GM23338 (cell line): Measurements from ENCODE around the gene GJB4. TPM values are rescaled to one million over a fixed set of nuclear protein-coding genes. Genes with fewer than 3 reads are reported as not detected.

ENCODE experiments used
- ATAC-seq: fragments of 200-7000 bp; cut with Tn5 transposase; 3 replicates; pipeline ENCODE4 v1.9.1; 2020
- DNase-seq: peaks from one replicate; pipeline ENCODE4 v3.0.0-alpha.2; 2015; ENCODE audit warnings: low spot score
- H2AFZ ChIP-seq: fragments of 200-600 bp; sonication (generic); 2 replicates; pipeline ENCODE4 v1.8.0; 2016; ENCODE audit warnings: antibody characterized with exemption, mild to moderate bottlenecking, moderate library complexity
- H3F3A ChIP-seq: fragments of 200-600 bp; sonication (generic); replicated peaks from 2 replicates; pipeline ENCODE4 v1.8.0; 2017; ENCODE audit warnings: antibody characterized with exemption, mixed run types, low read depth
- H3K27ac ChIP-seq: fragments of 200-600 bp; sonication (generic); 2 replicates; pipeline ENCODE4 v1.6.1; 2016; ENCODE audit warnings: low read depth
- H3K27me3 ChIP-seq: fragments of 200-600 bp; sonication (generic); 2 replicates; pipeline ENCODE4 v1.8.0; 2016; ENCODE audit warnings: mild to moderate bottlenecking, mixed run types, moderate library complexity; ENCODE audit not compliant: insufficient read depth
- H3K36me3 ChIP-seq: fragments of 200-600 bp; sonication (generic); 2 replicates; pipeline ENCODE4 v1.8.0; 2016; ENCODE audit warnings: mild to moderate bottlenecking; ENCODE audit not compliant: insufficient read depth
- H3K4me1 ChIP-seq: fragments of 200-600 bp; sonication (generic); 2 replicates; pipeline ENCODE4 v1.8.0; 2016; ENCODE audit warnings: mild to moderate bottlenecking, moderate library complexity; ENCODE audit not compliant: insufficient read depth
- H3K4me2 ChIP-seq: fragments of 200-600 bp; sonication (generic); 2 replicates; pipeline ENCODE4 v1.7.1; 2017; ENCODE audit warnings: mixed run types
- H3K4me3 ChIP-seq: fragments of 200-600 bp; sonication (generic); 2 replicates; pipeline ENCODE4 v1.6.1; 2016; ENCODE audit warnings: mixed run types
- H3K79me2 ChIP-seq: fragments of 200-600 bp; sonication (generic); replicated peaks from 2 replicates; pipeline ENCODE4 v1.8.0; 2017; ENCODE audit warnings: mild to moderate bottlenecking; ENCODE audit not compliant: insufficient read depth
- H3K9me2 ChIP-seq: fragments of 200-600 bp; sonication (generic); 2 replicates; pipeline ENCODE4 v1.8.0; 2017; ENCODE audit not compliant: insufficient read depth
- H4K20me1 ChIP-seq: fragments of 200-600 bp; sonication (generic); replicated peaks from 2 replicates; pipeline ENCODE4 v1.8.0; 2017; ENCODE audit warnings: mild to moderate bottlenecking; ENCODE audit not compliant: insufficient read depth
- H3K27ac Mint-ChIP-seq: 2 replicates; pipeline ENCODE4 v1.8.0; 2020; ENCODE audit warnings: inconsistent platforms, mild to moderate bottlenecking, moderate library complexity, mixed read lengths
- H3K27me3 Mint-ChIP-seq: 3 replicates; pipeline ENCODE4 v1.8.0; 2022; ENCODE audit warnings: low read depth, mild to moderate bottlenecking, moderate library complexity, mixed read lengths, inconsistent platforms; ENCODE audit not compliant: insufficient read depth, poor library complexity
- H3K36me3 Mint-ChIP-seq: 3 replicates; pipeline ENCODE4 v1.8.0; 2021; ENCODE audit warnings: low read depth, mild to moderate bottlenecking, inconsistent platforms, moderate library complexity, mixed read lengths
- H3K4me1 Mint-ChIP-seq: 3 replicates; pipeline ENCODE4 v1.8.0; 2020; ENCODE audit warnings: mild to moderate bottlenecking, inconsistent platforms, mixed read lengths
- H3K4me3 Mint-ChIP-seq: 3 replicates; pipeline ENCODE4 v1.8.0; 2021; ENCODE audit warnings: moderate library complexity, mild to moderate bottlenecking, inconsistent platforms, mixed read lengths
- H3K9me3 Mint-ChIP-seq: 3 replicates; pipeline ENCODE4 v1.8.0; 2020; ENCODE audit warnings: moderate library complexity, mild to moderate bottlenecking, inconsistent platforms, mixed read lengths
- CREB1 ChIP-seq: fragments of 250-450 bp; sonication (Bioruptor Pico); IDR thresholded peaks from 2 replicates; pipeline ENCODE4 v1.5.0; 2020; ENCODE audit warnings: low read depth, mild to moderate bottlenecking, moderate library complexity
- CTCF ChIP-seq, 2 experiments: fragments of 200-600 bp in 1 of 2; sonication (generic) in 1 of 2; conservative IDR thresholded peaks; 2 replicates each; pipeline versions ENCODE4 v1.5.1 to v1.6.1; 2016 to 2017; ENCODE audit warnings: antibody characterized with exemption in 2 of 2, low read depth in 2 of 2, mild to moderate bottlenecking in 2 of 2, moderate library complexity in 1 of 2
- EZH2phosphoT487 ChIP-seq: fragments of 200-600 bp; sonication (generic); IDR thresholded peaks from one replicate; pipeline ENCODE4 v1.8.1; 2018; ENCODE audit warnings: antibody characterized with exemption; ENCODE audit not compliant: unreplicated experiment
- JUNB ChIP-seq: IDR thresholded peaks from one replicate; pipeline ENCODE4 v1.6.1; 2016; ENCODE audit warnings: antibody characterized with exemption; ENCODE audit not compliant: unreplicated experiment
- NANOG ChIP-seq: IDR thresholded peaks from 2 replicates; pipeline ENCODE4 v1.6.1; 2016; ENCODE audit warnings: antibody characterized with exemption, borderline replicate concordance
- REST ChIP-seq: IDR thresholded peaks from one replicate; pipeline ENCODE4 v1.6.1; 2018; ENCODE audit warnings: antibody characterized with exemption; ENCODE audit not compliant: unreplicated experiment
- ZNF114 ChIP-seq: fragments of 250-450 bp; sonication (Bioruptor Pico); IDR thresholded peaks from 2 replicates; pipeline ENCODE4 v1.5.0; 2020; ENCODE audit warnings: mild to moderate bottlenecking, moderate library complexity
- ZNF462 ChIP-seq: fragments of 250-450 bp; sonication (Bioruptor Pico); IDR thresholded peaks from 2 replicates; pipeline ENCODE4 v1.5.0; 2020; ENCODE audit warnings: mild to moderate bottlenecking, moderate library complexity
- polyA plus RNA-seq: library from polyadenylated mRNA; unstranded; fragments of >200 nt; fragmentation: Nextera tagmentation; extraction: Ambion mirVana; gene quantifications from 2 replicates; pipeline ENCODE4 v1.2.1, GENCODE V29; 2016
- total RNA-seq: library from RNA; depleted of rRNA; stranded (reverse); fragments of >200 nt; shearing (Covaris generic); gene quantifications from 2 replicates; pipeline ENCODE4 v1.2.3, GENCODE V29; 2014

The GJB4 gene
- total and polyA plus RNA-seq, 2 experiments from 2014 or later, result 0.07 TPM; not detected in 1

- TF ChIP-seq JUNB, result no peak
- TF ChIP-seq NANOG, result no peak
- no peak for TF ChIP-seq CREB1
- no peak for TF ChIP-seq REST
- TF ChIP-seq ZNF114 (CRISPR knock-in tag), result no peak
- no peak for TF ChIP-seq EZH2phosphoT487
- TF ChIP-seq ZNF462 (CRISPR knock-in tag), result no peak
- peak in 1 of 2 experiments; percentile 18; a peak in 1 of 4 replicates for TF ChIP-seq CTCF (conservative IDR thresholded peaks at IDR 0.05; ENCODE audit: low read depth in 2 of 2)
- H3K4me1 ChIP-seq, result no peaks in the 10 kb centered on the region; the same call in 1 of the 2 replicates
- 0 out of 2 replicates have a peak overlapping the region, but pooled peaks have one; percentile 20 for H3K4me2 ChIP-seq
- no peak for ATAC-seq
- H3K27ac ChIP-seq, result no peak overlapping the region
- no peak overlapping the region for H3K4me3 ChIP-seq
- Mint-ChIP-seq H3K27ac (peak overlapping the region; percentile 24; the same call in 1 of the 2 replicates), H3K9me3 (no peaks in the 10 kb centered on the region), H3K36me3 (no peaks in the 10 kb centered on the region; the same call in 2 of the 3 replicates), H3K4me3 (no peak overlapping the region), H3K4me1 (peaks cover 19% of the 10 kb centered on the region), H3K27me3 (peaks cover 18% of the 10 kb centered on the region)
- H3F3A ChIP-seq, result no peaks in the 10 kb centered on the region
- H4K20me1 ChIP-seq, result no peaks in the 10 kb centered on the region
- peaks cover 18% of the 10 kb centered on the region; the same call in 1 of the 2 replicates for H3K27me3 ChIP-seq
- peak overlapping the region; percentile 69; the same call in 1 of the 2 replicates for H2AFZ ChIP-seq
- no peaks in the 10 kb centered on the region for H3K36me3 ChIP-seq
- no peak for DNase-seq
- no peaks in the 10 kb centered on the region for H3K79me2 ChIP-seq
- H3K9me2 ChIP-seq, result 0 out of 2 replicates have a peak, but pooled peaks cover 4% of the 10 kb centered on the region
Observed at GRCh38 chr1:34796990-34797389, 37.5 kb downstream of the GJB4 start.
